A673 (cell line): Measurements from ENCODE around the gene PIGC.

Experiments used
- CTCF ChIP-seq: fragments of 300-800, 200-600 bp; sonication (generic); conservative IDR thresholded peaks from 2 replicates; pipeline ENCODE4 v1.5.1; 2017; ENCODE audit warnings: low read depth, mild to moderate bottlenecking, antibody characterized with exemption, low read length, moderate library complexity, mixed read lengths
- EZH2 ChIP-seq: fragments of 200-600 bp; sonication (generic); IDR thresholded peaks from 2 replicates; pipeline ENCODE4 v1.6.1; 2017; ENCODE audit warnings: borderline replicate concordance, low read depth, mild to moderate bottlenecking, mixed read lengths, antibody characterized with exemption, low read length; ENCODE audit not compliant: poor library complexity, severe bottlenecking

GRCh38 chr1:172448995-172449584 lies 5.2 kb upstream of the PIGC start:
- no peak for TF ChIP-seq CTCF
- TF ChIP-seq EZH2 = no peak
